ENCODE data around the gene SCAF8.

SCAF8 gene

GRCh38 chr6:154878871-154879491 is 145.8 kb downstream of the SCAF8 start:
- DNase-seq (ENCODE audit: insufficient read length, low spot score) (no peak), FAIRE-seq (no peak)

- DNase-seq (ENCODE audit: insufficient read length, low spot score) (no peak), FAIRE-seq (no peak)
Observed at GRCh38 chr6:154882107-154882506, 148.9 kb downstream of the SCAF8 start.

All from GM19239 (cell line).